ENCODE data around the gene UGT1A4.
A peak's percentile ranks its signal among the peaks of the same experiment; 100 is the strongest.
"Not testable (repeated sequence)": the region's sequence is repeated elsewhere in the genome, so short reads cannot be mapped to it uniquely, and the experiment has no call there.

The UGT1A4 gene

DNA sequence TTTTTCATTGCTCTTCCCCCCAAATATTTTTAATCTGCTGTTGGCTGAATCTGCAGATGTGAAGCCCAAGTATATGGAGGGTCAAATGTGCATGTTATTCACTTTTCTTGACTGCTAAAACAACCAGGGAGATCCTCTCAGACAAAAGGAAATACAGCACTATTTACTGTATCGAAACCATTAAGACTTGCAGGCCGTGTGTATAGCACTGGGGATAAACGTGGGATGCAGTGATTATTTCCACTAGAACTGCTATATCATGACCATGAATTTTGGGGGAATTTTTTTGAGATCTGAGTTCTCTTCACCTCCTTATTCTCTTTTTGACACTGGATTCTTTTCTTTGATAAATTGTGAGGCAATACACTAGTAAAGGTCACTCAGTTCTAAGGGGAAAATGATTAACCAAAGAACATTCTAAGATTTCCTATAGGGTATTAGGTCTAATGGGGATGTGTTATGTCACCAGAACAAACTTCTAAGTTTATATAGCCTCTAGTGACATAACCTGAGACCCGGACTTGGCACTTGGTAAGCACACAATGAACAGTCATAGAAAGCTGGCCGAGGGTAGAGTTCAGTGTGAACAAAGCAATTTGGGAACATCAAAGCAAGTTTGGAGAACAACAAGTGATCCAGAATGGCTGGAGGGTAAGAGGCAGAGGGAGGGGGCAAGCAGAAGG lies 26.7 kb downstream of the UGT1A4 start:
- no peak overlapping the region for H3K27ac ChIP-seq
- no peak for DNase-seq (ENCODE audit: low read depth, low spot score)

DNA sequence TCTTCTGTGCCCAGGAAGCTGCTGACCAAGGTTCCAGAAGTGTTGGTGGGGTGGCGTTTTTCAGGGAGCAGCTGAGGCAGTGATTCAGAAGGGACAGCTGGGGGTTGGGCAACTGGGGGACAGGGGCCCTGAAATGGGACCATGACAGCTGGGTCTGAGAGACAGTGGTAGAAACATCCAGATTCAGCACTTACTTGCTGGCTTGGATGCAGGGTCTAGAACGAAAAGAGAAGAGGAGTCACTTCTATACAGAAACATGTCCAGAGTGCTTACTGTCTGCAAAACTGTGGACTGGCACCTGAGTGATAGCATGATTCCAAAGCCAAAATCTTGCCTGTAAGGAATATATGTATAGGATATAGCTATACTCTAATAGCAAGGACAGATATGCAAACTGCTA lies 27.3 kb downstream of the UGT1A4 start:
- not testable (repeated sequence) for H3K27ac ChIP-seq; DNase-seq (ENCODE audit: low read depth, low spot score)

DNA sequence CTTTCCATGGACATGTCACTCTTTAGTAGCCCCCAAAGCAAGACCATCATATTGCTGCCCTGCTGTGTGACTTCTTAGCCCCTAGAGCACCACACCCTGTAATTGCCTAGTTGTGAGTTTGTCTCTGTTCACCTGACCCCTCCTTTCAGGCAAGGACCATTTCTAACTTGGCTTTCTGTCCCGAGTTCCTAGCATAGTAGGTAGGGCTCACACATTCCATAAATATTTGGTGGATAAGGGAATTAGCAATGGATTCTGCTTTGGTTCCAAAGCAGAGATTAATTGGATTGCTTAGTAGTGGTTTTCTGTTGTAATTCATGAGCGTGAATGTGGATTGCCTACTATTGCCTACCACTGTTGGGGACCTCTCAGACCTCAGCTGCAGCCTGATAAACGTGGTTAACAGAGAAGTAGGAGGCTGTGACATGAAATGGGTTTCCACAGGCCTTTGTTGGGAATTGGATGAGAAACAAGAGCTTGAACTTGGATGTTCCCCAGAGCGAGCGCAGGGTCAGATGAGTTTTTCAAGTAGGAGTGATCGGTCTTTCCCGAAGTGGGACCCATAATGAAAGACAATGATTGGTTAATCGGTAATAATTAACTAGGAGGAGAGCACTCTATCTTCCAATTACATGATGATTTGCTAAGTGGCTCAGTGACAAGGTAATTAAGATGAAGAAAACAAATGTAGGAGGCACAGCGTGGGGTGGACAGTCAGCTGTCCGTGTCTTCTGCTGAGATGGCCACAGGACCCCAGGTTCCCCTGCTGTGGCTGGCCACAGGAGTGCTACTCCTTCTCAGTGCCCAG lies 28.1 kb downstream of the UGT1A4 start:
- no peak overlapping the region for H3K27ac ChIP-seq
- DNase-seq (ENCODE audit: low read depth, low spot score) = no peak

DNA sequence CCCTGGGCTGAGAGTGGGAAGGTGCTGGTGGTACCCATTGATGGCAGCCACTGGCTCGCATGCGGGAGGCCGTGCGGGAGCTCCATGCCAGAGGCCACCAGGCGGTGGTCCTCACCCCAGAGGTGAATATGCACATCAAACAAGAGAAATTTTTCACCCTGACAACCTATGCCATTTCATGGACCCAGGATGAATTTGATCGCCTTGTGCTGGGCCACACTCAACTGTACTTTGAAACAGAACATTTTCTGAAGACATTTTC lies 28.7 kb downstream of the UGT1A4 start:
- no peak for DNase-seq (ENCODE audit: low read depth, low spot score)
- no peak overlapping the region for H3K27ac ChIP-seq

DNA sequence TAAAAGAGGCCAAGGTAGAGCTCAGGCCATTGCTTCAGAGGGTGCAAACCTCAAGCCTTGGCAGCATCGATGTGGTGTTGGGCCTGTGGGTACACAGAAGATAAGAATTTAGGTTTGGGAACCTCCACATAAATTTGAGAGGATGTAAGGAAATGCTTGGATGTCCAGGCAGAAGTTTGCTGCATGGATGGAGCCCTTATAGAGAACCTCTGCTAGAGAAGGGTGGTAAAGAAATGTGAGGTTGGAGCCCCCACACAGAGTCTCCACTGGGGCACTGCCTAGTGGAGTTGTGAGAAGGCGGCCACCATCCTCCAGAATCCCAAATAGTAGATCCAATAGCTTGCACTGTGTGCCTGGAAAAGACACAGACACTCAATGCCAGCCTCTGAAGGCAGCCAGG lies 32.2 kb downstream of the UGT1A4 start:
- DNase-seq (ENCODE audit: low read depth, low spot score); H3K27ac ChIP-seq: not testable (repeated sequence)

DNA sequence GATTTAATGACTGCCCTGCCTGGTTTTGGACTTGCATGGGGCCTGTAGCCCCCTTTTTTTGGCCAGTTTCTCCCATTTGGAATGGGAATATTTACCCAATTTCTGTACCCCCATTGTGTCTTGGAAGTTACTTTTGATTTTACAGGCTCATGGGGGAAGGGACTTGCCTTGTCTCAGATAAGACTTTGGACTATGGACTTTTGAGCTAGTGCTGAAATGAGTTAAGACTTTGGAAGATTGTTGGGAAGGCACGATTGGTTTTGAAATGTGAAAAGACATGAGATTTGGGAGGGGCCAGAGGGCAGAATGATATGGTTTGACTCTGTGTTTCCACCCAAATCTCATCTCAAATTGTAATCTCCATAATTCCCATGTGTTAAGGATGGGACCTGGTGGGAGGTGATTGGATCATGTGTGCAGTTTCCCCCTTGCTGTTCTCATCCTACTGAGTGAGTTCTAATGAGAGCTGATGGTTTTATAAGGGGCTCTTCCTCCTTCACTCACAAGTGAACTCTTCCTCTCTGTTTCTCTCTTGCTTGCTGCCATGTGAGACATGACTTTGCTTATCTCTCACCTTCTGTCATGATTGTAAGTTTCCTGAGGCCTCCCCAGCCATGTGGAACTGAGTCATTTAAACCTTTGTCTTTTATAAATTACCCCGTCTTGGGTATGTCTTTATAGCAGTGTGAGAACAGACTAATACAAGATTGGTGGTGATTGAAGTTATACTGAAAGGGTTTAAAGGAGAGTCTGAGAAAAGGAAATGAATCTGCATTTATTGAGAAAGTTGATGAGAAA lies 32.9 kb downstream of the UGT1A4 start:
- not testable (repeated sequence) for H3K27ac ChIP-seq; DNase-seq (ENCODE audit: low read depth, low spot score)

DNA sequence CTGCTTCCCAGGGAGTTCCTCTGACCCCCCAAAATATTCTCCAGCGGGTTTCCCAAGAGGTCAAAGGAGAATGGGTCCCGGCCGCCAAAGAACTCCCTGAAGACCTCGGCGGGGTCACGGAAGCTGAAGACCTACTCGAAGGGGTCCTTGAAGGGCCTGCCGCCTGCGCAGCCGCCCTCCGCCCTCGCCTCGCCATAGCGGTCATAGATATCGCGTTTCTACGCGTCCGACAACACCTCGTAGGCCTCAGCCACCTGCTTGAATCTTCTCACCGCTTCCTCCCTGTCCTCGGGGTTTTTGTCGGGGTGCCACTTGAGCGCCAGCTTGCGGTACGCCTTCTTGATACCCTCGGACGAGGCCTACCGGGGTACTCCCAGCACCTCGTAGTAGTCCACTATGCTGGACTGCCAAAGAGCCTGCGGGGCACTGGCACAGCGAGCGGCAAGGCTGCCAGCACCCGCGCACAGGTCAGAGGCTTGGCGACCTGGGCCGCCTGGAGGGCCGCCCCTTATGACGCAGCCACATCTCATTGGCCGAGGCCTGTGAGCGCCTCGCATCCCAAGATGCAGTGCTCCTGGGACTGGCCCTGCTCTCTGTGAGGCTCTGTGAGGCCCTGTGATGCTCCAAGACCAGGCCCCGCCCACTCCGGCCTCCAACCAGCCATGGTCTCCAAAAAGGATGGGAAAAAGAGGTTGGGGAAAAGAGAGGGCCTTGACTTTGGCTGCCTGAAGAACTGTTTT lies 36.5 kb downstream of the UGT1A4 start:
- no peak overlapping the region for H3K27ac ChIP-seq
- DNase-seq (ENCODE audit: low read depth, low spot score) = no peak

DNA sequence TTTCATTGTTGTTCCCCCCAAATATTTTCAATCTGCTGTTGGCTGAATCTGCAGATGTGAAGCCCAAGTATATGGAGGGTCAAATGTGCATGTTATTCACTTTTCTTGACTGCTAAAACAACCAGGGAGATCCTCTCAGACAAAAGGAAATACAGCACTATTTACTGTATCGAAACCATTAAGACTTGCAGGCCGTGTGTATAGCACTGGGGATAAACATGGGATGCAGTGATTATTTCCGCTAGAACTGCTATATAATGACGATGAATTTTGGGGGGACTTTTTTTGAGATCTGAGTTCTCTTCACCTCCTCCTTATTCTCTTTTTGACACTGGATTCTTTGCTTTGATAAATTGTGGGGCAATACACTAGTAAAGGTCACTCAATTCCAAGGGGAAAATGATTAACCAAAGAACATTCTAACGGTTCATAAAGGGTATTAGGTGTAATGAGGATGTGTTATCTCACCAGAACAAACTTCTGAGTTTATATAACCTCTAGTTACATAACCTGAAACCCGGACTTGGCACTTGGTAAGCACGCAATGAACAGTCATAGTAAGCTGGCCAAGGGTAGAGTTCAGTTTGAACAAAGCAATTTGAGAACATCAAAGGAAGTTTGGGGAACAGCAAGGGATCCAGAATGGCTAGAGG lies 38.0 kb downstream of the UGT1A4 start:
- H3K27ac ChIP-seq = no peak overlapping the region
- no peak for DNase-seq (ENCODE audit: low read depth, low spot score)

DNA sequence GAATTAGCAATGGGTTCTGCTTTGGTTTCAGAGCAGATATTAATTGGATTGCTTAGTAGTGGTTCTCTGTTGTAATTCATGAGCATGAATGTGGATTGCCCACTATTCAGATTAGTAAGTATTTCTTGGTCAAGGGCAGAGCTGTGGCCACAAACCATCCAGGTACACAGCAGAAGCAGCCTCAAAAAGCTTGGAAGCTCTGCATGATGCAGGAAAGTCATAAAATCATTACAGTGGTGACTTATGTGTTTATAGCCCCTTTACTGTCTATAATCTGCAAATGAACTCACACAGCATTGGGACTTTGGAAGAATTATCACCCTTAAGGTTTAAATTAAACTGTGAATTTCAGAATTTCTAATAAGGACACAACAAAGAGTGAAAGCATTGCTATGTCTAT lies 39.6 kb downstream of the UGT1A4 start:
- H3K27ac ChIP-seq = no peak overlapping the region
- no peak for DNase-seq (ENCODE audit: low read depth, low spot score)

DNA sequence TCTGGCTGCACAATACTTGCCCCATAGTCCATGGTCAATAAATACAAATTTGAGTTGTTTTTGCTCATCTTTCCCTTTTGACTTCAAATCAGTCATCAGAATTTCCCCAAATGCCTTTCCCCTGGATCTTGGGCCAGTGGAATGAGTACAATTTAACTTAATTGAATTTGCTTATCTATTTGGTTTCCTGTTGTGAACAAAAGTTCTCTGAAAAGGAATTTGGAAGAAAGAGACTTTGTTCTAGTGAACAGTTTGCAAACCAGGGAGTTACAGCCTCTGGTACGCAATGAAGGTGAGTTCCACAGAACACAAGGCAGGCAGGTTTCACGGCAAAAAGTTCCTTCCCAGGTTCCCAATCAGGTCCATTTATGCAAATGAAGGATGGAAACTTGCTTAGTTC lies 40.3 kb downstream of the UGT1A4 start:
- DNase-seq (ENCODE audit: low read depth, low spot score) = no peak
- no peak overlapping the region for H3K27ac ChIP-seq

DNA sequence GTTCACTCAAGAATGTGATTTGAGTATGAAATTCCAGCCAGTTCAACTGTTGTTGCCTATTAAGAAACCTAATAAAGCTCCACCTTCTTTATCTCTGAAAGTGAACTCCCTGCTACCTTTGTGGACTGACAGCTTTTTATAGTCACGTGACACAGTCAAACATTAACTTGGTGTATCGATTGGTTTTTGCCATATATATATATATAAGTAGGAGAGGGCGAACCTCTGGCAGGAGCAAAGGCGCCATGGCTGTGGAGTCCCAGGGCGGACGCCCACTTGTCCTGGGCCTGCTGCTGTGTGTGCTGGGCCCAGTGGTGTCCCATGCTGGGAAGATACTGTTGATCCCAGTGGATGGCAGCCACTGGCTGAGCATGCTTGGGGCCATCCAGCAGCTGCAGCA lies 41.5 kb downstream of the UGT1A4 start, which contains the start of gene UGT1A1:
TSS of gene UGT1A1 (plus strand) at position 228 of the 400 bp plus-strand sequence. CDS start at position 246, 18 bp downstream.
- H3K27ac ChIP-seq = no peak within 1 kb of the TSS
- no peak for DNase-seq (ENCODE audit: low read depth, low spot score)

DNA sequence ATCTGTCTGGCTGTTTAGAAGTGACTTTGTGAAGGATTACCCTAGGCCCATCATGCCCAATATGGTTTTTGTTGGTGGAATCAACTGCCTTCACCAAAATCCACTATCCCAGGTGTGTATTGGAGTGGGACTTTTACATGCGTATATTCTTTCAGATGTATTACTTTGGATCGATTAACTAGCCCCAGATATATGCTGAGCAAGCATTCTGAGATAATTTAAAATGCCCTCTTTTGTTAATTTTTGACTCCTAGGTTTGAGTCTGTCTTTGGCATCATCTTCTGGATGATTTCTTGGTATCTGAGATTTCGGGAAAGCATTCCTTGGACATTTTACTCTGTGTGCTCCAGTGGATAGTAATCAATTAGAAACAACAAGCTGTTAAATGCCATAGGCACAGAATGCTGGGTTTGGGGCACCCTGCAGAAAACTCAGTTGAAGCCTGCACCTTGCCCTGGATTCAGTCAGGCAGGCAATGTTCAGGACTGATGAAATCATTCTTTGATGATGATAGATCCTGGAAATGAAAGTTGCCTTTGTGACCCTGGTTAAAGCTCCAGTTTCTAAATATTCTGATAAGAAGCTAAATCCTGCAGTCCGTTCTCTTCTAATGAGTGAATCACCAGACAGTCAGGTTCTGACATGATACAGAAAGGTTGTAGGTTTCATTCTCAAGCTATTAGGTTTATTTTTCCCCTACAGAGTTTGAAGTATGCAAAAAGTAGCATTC lies 42.7 kb downstream of the UGT1A4 start:
- peak; percentile 24 for DNase-seq (ENCODE audit: low read depth, low spot score)
- H3K27ac ChIP-seq = no peak overlapping the region

DNA sequence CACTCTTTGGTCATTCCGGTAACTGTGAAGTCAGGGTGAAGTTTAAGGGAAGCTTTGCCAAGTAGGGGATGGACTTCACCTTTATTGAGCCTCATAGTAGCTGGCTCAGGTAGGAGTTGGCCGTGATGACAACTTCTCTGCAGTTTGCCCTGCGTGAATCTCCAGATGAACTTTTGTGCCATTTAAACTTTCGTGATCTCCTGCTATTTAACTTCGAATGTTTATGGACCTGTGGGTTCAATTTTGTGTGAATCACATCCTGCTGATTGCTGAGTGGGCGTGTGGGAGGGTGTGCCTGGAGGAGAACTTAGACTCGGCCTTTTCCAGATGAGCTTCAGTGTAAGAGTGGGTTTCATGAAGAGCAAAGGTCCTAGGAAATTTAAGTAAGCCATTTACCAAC lies 45.7 kb downstream of the UGT1A4 start:
- peak; percentile 1 for DNase-seq (ENCODE audit: low read depth, low spot score)
- no peak overlapping the region for H3K27ac ChIP-seq

DNA sequence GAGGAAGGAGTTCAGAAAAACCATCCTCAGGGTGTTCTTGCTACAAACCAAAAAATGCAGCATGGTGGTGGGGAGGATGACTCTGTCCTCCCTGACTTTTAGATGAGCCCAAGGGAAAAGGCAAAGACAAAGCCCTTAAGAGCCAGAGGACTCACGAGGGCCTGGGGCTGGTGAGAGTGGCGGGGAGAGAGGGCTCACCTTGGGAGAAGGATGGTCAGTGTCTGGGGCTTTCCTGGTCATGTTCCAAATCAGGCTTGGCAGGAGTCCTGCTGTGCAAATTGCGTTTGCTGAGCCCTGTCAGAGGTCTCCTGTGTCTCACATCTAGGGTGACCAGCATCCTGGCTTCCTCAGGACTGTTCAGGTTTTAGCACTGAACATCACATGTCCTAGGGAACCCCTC lies 46.2 kb downstream of the UGT1A4 start:
- no peak for DNase-seq (ENCODE audit: low read depth, low spot score)
- no peak overlapping the region for H3K27ac ChIP-seq

DNA sequence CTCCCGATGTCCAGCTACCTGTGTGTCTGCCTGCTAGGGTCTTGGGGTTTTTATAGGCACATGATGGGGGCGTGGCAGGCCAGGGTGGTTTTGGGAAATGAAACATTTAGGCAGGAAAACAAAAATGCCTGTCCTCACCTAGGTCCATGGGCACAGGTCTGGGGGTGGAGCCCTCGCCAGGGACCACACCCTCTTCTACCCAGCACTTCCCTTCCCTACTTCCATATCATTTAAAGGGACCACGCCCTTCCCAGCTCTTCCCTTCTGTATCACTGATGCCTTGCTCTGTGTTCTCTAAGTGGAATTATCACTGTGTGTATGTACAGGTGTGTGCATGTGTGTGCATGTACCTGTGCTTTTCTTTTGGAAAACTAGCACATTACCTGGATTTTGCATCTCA lies 47.9 kb downstream of the UGT1A4 start:
- H3K27ac ChIP-seq = no peak overlapping the region
- no peak for DNase-seq (ENCODE audit: low read depth, low spot score)

DNA sequence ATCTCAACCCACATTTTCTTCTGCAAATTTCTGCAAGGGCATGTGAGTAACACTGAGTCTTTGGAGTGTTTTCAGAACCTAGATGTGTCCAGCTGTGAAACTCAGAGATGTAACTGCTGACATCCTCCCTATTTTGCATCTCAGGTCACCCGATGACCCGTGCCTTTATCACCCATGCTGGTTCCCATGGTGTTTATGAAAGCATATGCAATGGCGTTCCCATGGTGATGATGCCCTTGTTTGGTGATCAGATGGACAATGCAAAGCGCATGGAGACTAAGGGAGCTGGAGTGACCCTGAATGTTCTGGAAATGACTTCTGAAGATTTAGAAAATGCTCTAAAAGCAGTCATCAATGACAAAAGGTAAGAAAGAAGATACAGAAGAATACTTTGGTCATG lies 49.5 kb downstream of the UGT1A4 start:
- no peak for DNase-seq (ENCODE audit: low read depth, low spot score)
- no peak overlapping the region for H3K27ac ChIP-seq

DNA sequence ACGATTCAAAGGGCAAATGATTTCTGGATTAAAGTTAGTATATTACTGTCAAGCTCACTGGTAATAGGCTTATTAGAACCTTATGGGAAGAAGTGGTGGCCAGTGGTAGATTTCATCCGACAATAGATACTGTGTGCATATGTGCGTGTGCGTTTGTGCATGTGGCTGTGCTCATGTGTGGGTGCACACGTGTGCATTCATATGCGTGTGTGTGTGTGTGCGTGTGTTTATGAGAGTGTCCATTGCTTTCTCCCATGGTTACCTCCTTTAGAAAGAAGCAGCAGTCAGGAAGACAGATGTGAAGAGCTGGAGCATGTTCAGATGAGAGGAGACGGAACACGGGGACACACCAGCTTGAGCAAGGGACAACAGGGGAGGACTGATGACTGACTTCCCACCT lies 50.7 kb downstream of the UGT1A4 start:
- H3K27ac ChIP-seq = no peak overlapping the region
- DNase-seq (ENCODE audit: low read depth, low spot score) = no peak

DNA sequence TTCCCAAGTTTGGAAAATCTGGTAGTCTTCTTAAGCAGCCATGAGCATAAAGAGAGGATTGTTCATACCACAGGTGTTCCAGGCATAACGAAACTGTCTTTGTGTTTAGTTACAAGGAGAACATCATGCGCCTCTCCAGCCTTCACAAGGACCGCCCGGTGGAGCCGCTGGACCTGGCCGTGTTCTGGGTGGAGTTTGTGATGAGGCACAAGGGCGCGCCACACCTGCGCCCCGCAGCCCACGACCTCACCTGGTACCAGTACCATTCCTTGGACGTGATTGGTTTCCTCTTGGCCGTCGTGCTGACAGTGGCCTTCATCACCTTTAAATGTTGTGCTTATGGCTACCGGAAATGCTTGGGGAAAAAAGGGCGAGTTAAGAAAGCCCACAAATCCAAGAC lies 53.6 kb downstream of the UGT1A4 start:
- no peak overlapping the region for H3K27ac ChIP-seq
- no peak for DNase-seq (ENCODE audit: low read depth, low spot score)

DNA sequence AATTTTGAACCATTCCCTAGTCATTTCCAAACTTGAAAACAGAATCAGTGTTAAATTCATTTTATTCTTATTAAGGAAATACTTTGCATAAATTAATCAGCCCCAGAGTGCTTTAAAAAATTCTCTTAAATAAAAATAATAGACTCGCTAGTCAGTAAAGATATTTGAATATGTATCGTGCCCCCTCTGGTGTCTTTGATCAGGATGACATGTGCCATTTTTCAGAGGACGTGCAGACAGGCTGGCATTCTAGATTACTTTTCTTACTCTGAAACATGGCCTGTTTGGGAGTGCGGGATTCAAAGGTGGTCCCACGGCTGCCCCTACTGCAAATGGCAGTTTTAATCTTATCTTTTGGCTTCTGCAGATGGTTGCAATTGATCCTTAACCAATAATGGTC lies 54.0 kb downstream of the UGT1A4 start:
- no peak overlapping the region for H3K27ac ChIP-seq
- DNase-seq (ENCODE audit: low read depth, low spot score) = no peak

All from epithelial cell of prostate (primary cell).